HepG2 (cell line): ENCODE results near the gene NDUFA8. TPM values are rescaled to one million over a fixed set of nuclear protein-coding genes. Genes with fewer than 3 reads are reported as not detected.

Experiments used
- ATAC-seq: fragments of 200-7000 bp; cut with Tn5 transposase; 3 replicates; pipeline ENCODE4 v1.9.1; 2020; ENCODE audit warnings: mild to moderate bottlenecking, moderate library complexity
- BruUV-seq: library from RNA; stranded (reverse); fragments of 400-500 nt; replicated peaks from 2 replicates; lab custom pipeline; 2021; lab: Mats Ljungman, UMichigan
- CTCF ChIA-PET: fragments of 300-600 bp; formaldehyde crosslinking; extraction: SDS; loops from one replicate; lab custom pipeline; 2021; ENCODE audit warnings: low total read pairs, inconsistent platforms, low intra/inter-chr PET ratio; lab: Yijun Ruan, JAX
- POLR2A ChIA-PET: fragments of 350-600 bp; sonication (Branson Sonifier 250); formaldehyde crosslinking; loops from one replicate; lab custom pipeline; 2020; ENCODE audit warnings: antibody characterized with exemption, inconsistent platforms; lab: Yijun Ruan, JAX
- DNase-seq: peaks from one replicate; pipeline ENCODE4 v3.0.0-alpha.2; 2015; ENCODE audit warnings: low spot score
- FAIRE-seq: peaks from 3 replicates; lab custom pipeline; 2011; peaks lifted over from hg19 to GRCh38; lab: Jason Lieb, UNC
- H2AFZ ChIP-seq: one replicate; pipeline ENCODE4 v1.6.1; 2011; ENCODE audit warnings: low read length, inconsistent platforms
- H3K27ac ChIP-seq: fragments of 300-600 bp; 3 replicates; pipeline ENCODE4 v1.8.0; 2011; ENCODE audit warnings: mixed run types, mild to moderate bottlenecking, mixed read lengths, low read length, inconsistent platforms; ENCODE audit not compliant: insufficient read depth; ENCODE audit errors: extremely low read length
- H3K27me3 ChIP-seq, 2 experiments: fragments of 200-600 bp in 1 of 2; 2 replicates in 1 of 2; 3 replicates in 1 of 2; pipeline versions ENCODE4 v1.6.0 to v1.8.0; 2011; ENCODE audit warnings: low read length in 2 of 2, mild to moderate bottlenecking in 2 of 2, moderate library complexity in 2 of 2, inconsistent platforms in 1 of 2; ENCODE audit not compliant: insufficient read depth in 2 of 2, control insufficient read depth in 1 of 2
- H3K36me3 ChIP-seq, 2 experiments: fragments of 200-600 bp in 1 of 2; replicated peaks in 1 of 2; 2 replicates in 1 of 2; 3 replicates in 1 of 2; pipeline versions ENCODE4 v1.5.1 to v1.8.0; 2011; ENCODE audit warnings: low read length in 2 of 2, inconsistent platforms in 1 of 2; ENCODE audit not compliant: insufficient read depth in 2 of 2, control insufficient read depth in 1 of 2
- H3K4me1 ChIP-seq: 2 replicates; pipeline ENCODE4 v1.5.1; 2012; ENCODE audit warnings: low read length, inconsistent platforms; ENCODE audit not compliant: insufficient read depth
- H3K4me2 ChIP-seq: 2 replicates; pipeline ENCODE4 v1.6.0; 2011; ENCODE audit warnings: low read depth, low read length, inconsistent platforms
- H3K4me3 ChIP-seq, 3 experiments: fragments of 200-600 bp in 1 of 3; sonication (generic), shearing (Covaris generic) in 1 of 3; replicated peaks in 1 of 3; 2 replicates each; pipeline ENCODE4 v1.5.1; 2011 to 2016; ENCODE audit warnings: low read length in 3 of 3, inconsistent platforms in 2 of 3, low read depth in 2 of 3, mild to moderate bottlenecking in 2 of 3, control low read depth in 1 of 3, mixed read lengths in 1 of 3; ENCODE audit not compliant: insufficient read depth in 1 of 3
- H3K79me2 ChIP-seq: one replicate; pipeline ENCODE4 v1.6.1; 2011; ENCODE audit warnings: low read length, inconsistent platforms; ENCODE audit not compliant: insufficient read depth
- H3K9ac ChIP-seq: 2 replicates; pipeline ENCODE4 v1.6.0; 2011; ENCODE audit warnings: mild to moderate bottlenecking, low read depth, low read length, inconsistent platforms; ENCODE audit not compliant: insufficient read depth
- H3K9me3 ChIP-seq: 2 replicates; pipeline ENCODE4 v1.5.1; 2012; ENCODE audit warnings: mild to moderate bottlenecking, low read length
- H4K20me1 ChIP-seq: 2 replicates; pipeline ENCODE4 v1.6.0; 2011; ENCODE audit warnings: inconsistent platforms, mild to moderate bottlenecking, low read length, moderate library complexity; ENCODE audit not compliant: insufficient read depth
- AKAP8 ChIP-seq: sonication (generic); formaldehyde crosslinking; IDR thresholded peaks from 2 replicates; pipeline ENCODE4 v1.5.1; 2020; ENCODE audit warnings: mild to moderate bottlenecking, missing genetic modification reagents
- CREB1 ChIP-seq, 2 experiments: fragments of 450-650 bp in 1 of 2; IDR thresholded peaks; 2 replicates each; pipeline ENCODE4 v1.6.1; 2016 to 2017; ENCODE audit warnings: control low read depth in 1 of 2, mild to moderate bottlenecking in 1 of 2, missing compliant biosample characterization in 1 of 2, missing genetic modification characterization in 1 of 2
- LBX2 ChIP-seq: sonication (generic); formaldehyde crosslinking; IDR thresholded peaks from 2 replicates; pipeline ENCODE4 v1.5.0; 2020; ENCODE audit warnings: missing genetic modification reagents, mild to moderate bottlenecking, borderline replicate concordance
- NR2F6 ChIP-seq, 2 experiments: IDR thresholded peaks; 2 replicates each; pipeline ENCODE4 v1.6.1; 2016; ENCODE audit warnings: antibody characterized with exemption in 1 of 2, mild to moderate bottlenecking in 1 of 2
- ZFAT ChIP-seq: sonication (generic); formaldehyde crosslinking; conservative IDR thresholded peaks from 2 replicates; pipeline ENCODE4 v1.8.1; 2023; ENCODE audit warnings: missing genetic modification reagents, inconsistent platforms
- ZNF33B ChIP-seq: sonication (generic); formaldehyde crosslinking; IDR thresholded peaks from 2 replicates; pipeline ENCODE4 v1.5.1; 2020; ENCODE audit warnings: mild to moderate bottlenecking, missing genetic modification reagents
- ZNF34 ChIP-seq: sonication (generic); formaldehyde crosslinking; IDR thresholded peaks from 2 replicates; pipeline ENCODE4 v1.4.0; 2020; ENCODE audit warnings: mild to moderate bottlenecking, missing genetic modification reagents, borderline replicate concordance
- ZNF556 ChIP-seq: sonication (generic); formaldehyde crosslinking; IDR thresholded peaks from 2 replicates; pipeline ENCODE4 v1.4.0; 2020; ENCODE audit warnings: mild to moderate bottlenecking, missing genetic modification reagents, borderline replicate concordance
- ZNF644 ChIP-seq: IDR thresholded peaks from 2 replicates; pipeline ENCODE4 v1.6.1; 2016; ENCODE audit warnings: low read depth
- ZNF800 ChIP-seq: sonication (generic); formaldehyde crosslinking; IDR thresholded peaks from 2 replicates; pipeline ENCODE4 v1.4.0; 2020; ENCODE audit warnings: missing genetic modification reagents
- ZNF83 ChIP-seq: sonication (generic); formaldehyde crosslinking; IDR thresholded peaks from 2 replicates; pipeline ENCODE4 v1.4.0; 2020; ENCODE audit warnings: missing genetic modification reagents, mild to moderate bottlenecking, borderline replicate concordance
- ZNF841 ChIP-seq: sonication (generic); formaldehyde crosslinking; IDR thresholded peaks from 2 replicates; pipeline ENCODE4 v1.8.1; 2023; ENCODE audit warnings: missing genetic modification reagents, borderline replicate concordance
- WGBS: methylation state at CpG from one replicate; pipeline ENCODE4 v1.1.6; 2017; ENCODE audit warnings: low lambda C conversion rate; 5-methylcytosine and 5-hydroxymethylcytosine counted together
- in situ Hi-C: cut with HindIII; loops from 2 replicates; pipeline ENCODE4 v1.10.0; 2017; ENCODE audit warnings: low pct_unique_long_range_greater_than_20kb; ENCODE audit not compliant: extremely low pct_ligation_motif_present
- intact Hi-C: fragments of 100-400 bp; cut with micrococcal nuclease; formaldehyde crosslinking; loops from one replicate; pipeline ENCODE4 v1.10.0; 2022; ENCODE audit not compliant: unreplicated experiment
- polyA plus RNA-seq, 8 experiments: library from polyadenylated mRNA; depleted of rRNA in 3 of 8; stranded (reverse) in 7 of 8; unstranded in 1 of 8; fragments of >200 nt; fragmentation: Illumina TruSeq in 4 of 8; extraction: Trizol in 4 of 8; gene quantifications; 2 replicates each; pipeline versions ENCODE4 v1.2.1 to v1.2.3, GENCODE V29; 2011 to 2016; ENCODE audit warnings: low read depth in 4 of 8, missing spikeins in 1 of 8, mixed read lengths in 1 of 8; ENCODE audit not compliant: insufficient read depth in 1 of 8
- total RNA-seq, 5 experiments: library from RNA; depleted of rRNA; stranded (reverse); fragments of >200 nt; fragmentation: Illumina TruSeq; extraction: Trizol; gene quantifications; 2 replicates each; pipeline ENCODE4 v1.2.3, GENCODE V29; 2016; ENCODE audit warnings: low read depth in 1 of 5

NDUFA8 gene
- total and polyA plus RNA-seq, 2 of the 13 experiments (the other 11 are each of a cell fraction or from before 2014, with no cell fraction given), result 68.6 to 71.7 TPM

DNA sequence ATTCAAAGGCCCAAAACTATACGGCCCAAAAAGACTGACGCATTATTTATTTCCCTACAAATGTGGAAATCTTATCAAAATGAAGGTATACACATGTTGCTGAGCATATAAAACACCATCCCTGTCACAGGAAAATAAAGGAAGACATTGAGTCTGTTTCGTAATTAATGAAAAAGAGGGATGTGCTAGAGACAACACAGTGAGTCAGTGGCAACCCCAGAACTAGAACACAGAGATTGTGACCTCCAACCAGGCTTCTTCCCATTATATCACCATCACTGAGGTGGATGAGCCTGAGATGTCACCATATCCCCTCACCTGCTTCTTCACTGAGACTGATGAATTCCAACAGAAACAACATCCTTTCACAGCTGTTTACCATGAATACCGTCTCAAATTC, 3.8 kb downstream of the NDUFA8 start:
- Histone ChIP-seq H3K79me2 (peaks cover 49% of the 10 kb centered on the region), H3K4me2 (no peak overlapping the region), H3K9ac (no peak overlapping the region), H4K20me1 (peaks cover 3% of the 10 kb centered on the region; the same call in 1 of the 2 replicates), H3K27ac (no peak overlapping the region), H3K4me1 (peaks cover 47% of the 10 kb centered on the region), H3K4me3 (no peak overlapping the region), H2AFZ (no peak overlapping the region), H3K36me3 (peaks cover 0 to 13% of the 10 kb centered on the region in 2 experiments; a peak in 3 of 5 replicates), H3K27me3 (no peaks in the 10 kb centered on the region; a peak in 1 of 5 replicates), H3K9me3 (no peaks in the 10 kb centered on the region)
- no TSS peak for BruUV-seq
- in situ Hi-C loops, result no loop called here
- DNase-seq (no peak), FAIRE-seq (no peak), ATAC-seq (no peak)
- ChIA-PET POLR2A (no interaction called here), CTCF (no interaction called here)
- TF ChIP-seq NR2F6 (IDR thresholded peaks at IDR 0.05) (no peak), NR2F6 (CRISPR knock-in tag; IDR thresholded peaks at IDR 0.05) (no peak), ZNF644 (no peak), AKAP8 (CRISPR knock-in tag) (no peak), ZNF34 (CRISPR knock-in tag) (no peak), ZNF800 (CRISPR knock-in tag) (no peak), CREB1 (IDR thresholded peaks at IDR 0.05) (no peak), CREB1 (CRISPR knock-in tag; IDR thresholded peaks at IDR 0.05) (no peak), ZNF556 (CRISPR knock-in tag) (no peak), ZNF841 (CRISPR knock-in tag) (no peak), LBX2 (CRISPR knock-in tag) (no peak), ZNF83 (CRISPR knock-in tag) (no peak), ZNF33B (CRISPR knock-in tag) (no peak), ZFAT (CRISPR knock-in tag) (no peak)
- intact Hi-C loops, result loop anchor here (1.0 kb wide), 1 partner anchor 15 kb away; no protein-coding TSS in a partner anchor
- 92% methylated on average over 4 of the region's 4 CpGs for WGBS
